Measurements from ENCODE around the gene RAB1B.
"Not testable (repeated sequence)": the region's sequence is repeated elsewhere in the genome, so short reads cannot be mapped to it uniquely, and the experiment has no call there.

The RAB1B gene

DNA sequence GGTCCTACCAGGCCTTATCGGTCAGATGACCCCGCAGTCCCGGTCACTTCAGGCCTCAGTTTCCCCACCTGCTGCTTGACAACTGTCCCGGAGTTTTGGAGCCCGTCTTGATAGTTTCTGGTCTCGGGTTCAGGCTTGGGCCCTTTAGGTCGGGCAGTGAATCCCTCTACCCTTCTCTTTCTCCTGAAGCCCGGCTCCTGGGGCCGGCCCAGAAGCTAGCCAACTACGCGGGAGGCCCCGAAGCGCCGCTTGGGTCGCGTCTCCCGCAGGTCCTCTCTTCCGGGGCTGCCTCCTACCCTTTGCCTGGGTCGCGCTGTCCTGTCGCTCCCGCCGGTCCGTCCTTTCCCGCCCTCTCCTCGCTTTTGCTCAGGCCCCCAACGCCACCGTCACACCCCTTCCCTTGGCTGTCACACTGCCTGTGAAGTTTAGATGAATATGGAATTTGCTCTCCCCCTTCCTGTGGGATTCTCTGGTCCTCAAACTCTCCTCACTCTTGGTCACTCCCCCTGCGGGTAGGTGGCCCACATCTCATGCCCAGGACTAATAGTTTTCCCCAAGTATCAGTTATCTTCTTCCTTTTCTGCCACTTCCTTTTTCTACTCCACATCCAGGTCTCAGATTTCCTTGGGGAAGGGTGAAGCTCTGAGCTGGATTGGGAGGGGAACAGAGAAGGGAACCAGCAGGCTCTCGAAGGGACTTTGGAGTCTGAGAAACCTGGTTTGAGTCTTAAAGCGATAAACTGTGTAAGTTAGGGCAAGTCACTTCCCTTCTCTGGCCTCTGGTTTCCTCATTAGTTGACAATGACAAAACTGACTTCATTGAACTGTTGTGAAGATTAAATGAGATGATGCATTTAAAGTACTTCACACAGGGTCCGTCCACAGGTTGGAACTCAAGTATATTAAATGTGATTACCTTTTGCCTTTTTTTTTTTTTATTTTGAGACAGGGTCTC is 790 bp downstream of the RAB1B start:
- no peak for TF ChIP-seq CTCF (IDR thresholded peaks at IDR 0.05; ENCODE audit: borderline replicate concordance, control extremely low read depth, extremely low read depth, insufficient read depth, missing control alignments)
- in situ Hi-C loops (cut with MboI; ENCODE audit: low sequenced_read_pairs, unreplicated experiment), result no loop called here
- DNase-seq (ENCODE audit: low spot score), result no peak

DNA sequence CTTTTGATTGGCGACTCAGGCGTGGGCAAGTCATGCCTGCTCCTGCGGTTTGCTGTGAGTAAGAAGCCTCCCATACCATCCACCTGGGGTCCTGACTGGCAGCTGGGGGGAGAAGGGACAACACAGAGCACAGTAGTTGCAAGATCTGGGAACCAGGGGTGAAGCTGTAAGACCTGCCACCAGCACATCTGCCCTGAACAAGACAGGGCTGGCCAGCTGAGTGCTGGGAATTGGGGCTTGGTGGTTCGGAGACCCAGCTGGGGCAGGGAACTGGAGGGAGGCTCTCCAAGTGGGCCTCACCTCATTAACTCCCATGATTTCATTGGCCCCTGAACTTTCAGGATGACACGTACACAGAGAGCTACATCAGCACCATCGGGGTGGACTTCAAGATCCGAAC is 3.4 kb downstream of the RAB1B start:
- in situ Hi-C loops (cut with MboI; ENCODE audit: low sequenced_read_pairs, unreplicated experiment), result no loop called here
- TF ChIP-seq CTCF (IDR thresholded peaks at IDR 0.05; ENCODE audit: borderline replicate concordance, control extremely low read depth, extremely low read depth, insufficient read depth, missing control alignments), result no peak
- DNase-seq (ENCODE audit: low spot score), result no peak

DNA sequence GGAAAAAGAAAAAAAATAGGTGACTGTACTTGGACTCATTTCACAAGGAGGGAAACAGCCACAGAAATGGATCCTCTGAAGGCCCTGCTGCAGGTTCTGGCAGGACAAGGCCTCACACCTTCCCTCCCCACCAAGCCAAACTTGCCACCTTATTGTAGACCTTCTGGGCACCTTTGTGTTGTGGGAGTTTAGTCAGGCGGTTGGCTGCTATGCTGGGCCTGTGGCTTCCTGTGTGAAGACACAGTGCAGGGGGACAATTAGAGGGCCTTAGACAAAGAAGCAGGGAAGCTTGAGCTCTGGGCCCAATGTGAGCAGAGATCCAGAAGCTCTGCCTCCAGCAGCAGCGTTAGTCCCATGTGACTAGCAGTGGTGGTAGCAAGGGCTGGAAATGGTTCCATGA is 4.2 kb downstream of the RAB1B start:
- no peak for DNase-seq (ENCODE audit: low spot score)
- TF ChIP-seq CTCF (IDR thresholded peaks at IDR 0.05; ENCODE audit: borderline replicate concordance, control extremely low read depth, extremely low read depth, insufficient read depth, missing control alignments), result no peak
- in situ Hi-C loops (cut with MboI; ENCODE audit: low sequenced_read_pairs, unreplicated experiment), result no loop called here

GRCh38 chr11:66274219-66274618 is 5.8 kb downstream of the RAB1B start:
- DNase-seq (ENCODE audit: low spot score), result no peak
- in situ Hi-C loops (cut with MboI; ENCODE audit: low sequenced_read_pairs, unreplicated experiment), result no loop called here
- no peak for TF ChIP-seq CTCF (IDR thresholded peaks at IDR 0.05; ENCODE audit: borderline replicate concordance, control extremely low read depth, extremely low read depth, insufficient read depth, missing control alignments)

GRCh38 chr11:66275396-66275795 is 7.0 kb downstream of the RAB1B start:
- no peak for DNase-seq (ENCODE audit: low spot score)
- TF ChIP-seq CTCF (IDR thresholded peaks at IDR 0.05; ENCODE audit: borderline replicate concordance, control extremely low read depth, extremely low read depth, insufficient read depth, missing control alignments), result no peak
- in situ Hi-C loops (cut with MboI; ENCODE audit: low sequenced_read_pairs, unreplicated experiment), result no loop called here

- DNase-seq (ENCODE audit: low spot score), result no peak
- TF ChIP-seq CTCF (IDR thresholded peaks at IDR 0.05; ENCODE audit: borderline replicate concordance, control extremely low read depth, extremely low read depth, insufficient read depth, missing control alignments), result no peak
- in situ Hi-C loops (cut with MboI; ENCODE audit: low sequenced_read_pairs, unreplicated experiment), result no loop called here
These were observed 7.7 kb downstream of the RAB1B start for GRCh38 chr11:66275984-66276612.

DNA sequence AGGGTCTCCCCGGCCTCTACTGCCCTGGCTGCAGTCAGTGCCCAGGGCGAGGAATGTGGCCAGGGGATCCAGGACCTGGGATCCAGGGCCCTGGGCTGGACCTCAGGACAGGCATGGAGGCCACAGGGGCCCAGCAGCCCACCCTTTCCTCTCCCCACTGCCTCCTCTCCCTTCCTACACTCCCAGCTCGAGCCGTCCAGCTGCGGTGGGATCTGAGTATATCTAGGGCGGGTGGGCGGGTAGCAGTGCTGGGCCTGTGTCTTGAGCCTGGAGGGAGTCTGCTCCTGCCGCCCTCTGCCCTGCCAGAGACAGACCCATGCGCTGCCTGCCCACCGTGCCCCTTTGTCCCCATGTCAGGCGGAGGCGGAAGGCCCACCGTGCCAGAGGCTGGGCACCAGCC is 8.2 kb downstream of the RAB1B start:
- in situ Hi-C loops (cut with MboI; ENCODE audit: low sequenced_read_pairs, unreplicated experiment); DNase-seq (ENCODE audit: low spot score): not testable (repeated sequence)

DNA sequence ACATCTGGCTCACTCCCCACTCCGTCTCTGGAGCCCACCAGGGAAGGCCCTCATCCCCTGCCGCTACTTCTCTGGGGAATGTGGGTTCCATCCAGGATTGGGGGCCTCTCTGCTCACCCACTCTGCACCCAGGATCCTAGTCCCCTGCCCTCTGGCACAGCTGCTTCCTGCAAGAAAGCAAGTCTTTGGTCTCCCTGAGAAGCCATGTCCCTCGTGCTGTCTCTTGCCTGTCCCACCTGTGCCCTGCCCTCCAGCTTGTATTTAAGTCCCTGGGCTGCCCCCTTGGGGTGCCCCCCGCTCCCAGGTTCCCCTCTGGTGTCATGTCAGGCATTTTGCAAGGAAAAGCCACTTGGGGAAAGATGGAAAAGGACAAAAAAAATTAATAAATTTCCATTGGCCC is 8.6 kb downstream of the RAB1B start:
- DNase-seq (ENCODE audit: low spot score); in situ Hi-C loops (cut with MboI; ENCODE audit: low sequenced_read_pairs, unreplicated experiment): not testable (repeated sequence)
